ENCODE measurements around the gene RGS3. TPM values are rescaled to one million over a fixed set of nuclear protein-coding genes. Genes with fewer than 3 reads are reported as not detected.

Gene RGS3
- total RNA-seq, 1 donor from 2014 or later = 29.9 TPM

DNA sequence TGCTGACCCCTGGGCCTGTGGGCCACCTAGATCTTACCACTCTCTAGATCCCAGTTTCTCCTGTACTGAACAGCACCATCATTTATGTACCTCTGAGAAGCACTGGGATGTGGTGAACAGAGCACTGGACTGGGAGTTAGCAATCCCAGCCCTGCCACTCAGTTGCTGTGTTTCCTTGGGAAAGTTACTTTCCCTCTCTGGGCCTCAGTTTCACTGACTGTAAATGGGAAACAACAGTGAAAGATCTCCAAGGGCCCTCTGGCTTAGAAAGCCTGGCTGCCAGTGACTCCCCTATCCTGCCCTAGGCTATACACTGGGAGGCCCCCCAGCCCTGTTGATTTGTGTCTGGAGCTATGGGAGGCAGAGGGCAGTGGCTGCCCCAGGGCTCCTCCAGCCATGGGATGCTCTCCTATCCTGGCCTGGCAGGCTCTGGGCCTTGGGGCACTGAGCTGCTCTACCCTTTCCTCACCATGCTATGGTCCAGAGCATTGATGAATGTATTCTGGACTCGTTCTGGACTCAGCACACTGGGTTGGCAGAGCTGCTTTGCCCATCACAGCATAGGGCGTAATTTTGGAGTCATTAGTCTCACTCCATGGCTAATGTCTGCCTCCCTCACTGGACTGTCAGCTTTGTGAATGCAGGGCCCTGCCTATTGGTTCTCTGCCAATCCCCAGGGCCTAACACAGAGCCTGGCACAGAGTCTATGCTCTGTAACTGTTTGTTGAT lies 99.3 kb downstream of the RGS3 start:
- peak overlapping the region; percentile 60 for H3K27ac Mint-ChIP-seq
- peaks cover 11% of the 10 kb centered on the region for H3K27me3 Mint-ChIP-seq
- no peak overlapping the region for H3K4me3 Mint-ChIP-seq
- no peaks in the 10 kb centered on the region for H3K9me3 Mint-ChIP-seq
- no peak for DNase-seq (ENCODE audit: extremely low spot score, unreplicated experiment)
- no peaks in the 10 kb centered on the region for H3K36me3 Mint-ChIP-seq
- TF ChIP-seq, protein P1, sequence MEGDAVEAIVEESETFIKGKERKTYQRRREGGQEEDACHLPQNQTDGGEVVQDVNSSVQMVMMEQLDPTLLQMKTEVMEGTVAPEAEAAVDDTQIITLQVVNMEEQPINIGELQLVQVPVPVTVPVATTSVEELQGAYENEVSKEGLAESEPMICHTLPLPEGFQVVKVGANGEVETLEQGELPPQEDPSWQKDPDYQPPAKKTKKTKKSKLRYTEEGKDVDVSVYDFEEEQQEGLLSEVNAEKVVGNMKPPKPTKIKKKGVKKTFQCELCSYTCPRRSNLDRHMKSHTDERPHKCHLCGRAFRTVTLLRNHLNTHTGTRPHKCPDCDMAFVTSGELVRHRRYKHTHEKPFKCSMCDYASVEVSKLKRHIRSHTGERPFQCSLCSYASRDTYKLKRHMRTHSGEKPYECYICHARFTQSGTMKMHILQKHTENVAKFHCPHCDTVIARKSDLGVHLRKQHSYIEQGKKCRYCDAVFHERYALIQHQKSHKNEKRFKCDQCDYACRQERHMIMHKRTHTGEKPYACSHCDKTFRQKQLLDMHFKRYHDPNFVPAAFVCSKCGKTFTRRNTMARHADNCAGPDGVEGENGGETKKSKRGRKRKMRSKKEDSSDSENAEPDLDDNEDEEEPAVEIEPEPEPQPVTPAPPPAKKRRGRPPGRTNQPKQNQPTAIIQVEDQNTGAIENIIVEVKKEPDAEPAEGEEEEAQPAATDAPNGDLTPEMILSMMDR (conservative IDR thresholded peaks at IDR 0.05) = no peak
- peaks cover 13% of the 10 kb centered on the region for H3K4me1 Mint-ChIP-seq (ENCODE audit: unreplicated experiment)

DNA sequence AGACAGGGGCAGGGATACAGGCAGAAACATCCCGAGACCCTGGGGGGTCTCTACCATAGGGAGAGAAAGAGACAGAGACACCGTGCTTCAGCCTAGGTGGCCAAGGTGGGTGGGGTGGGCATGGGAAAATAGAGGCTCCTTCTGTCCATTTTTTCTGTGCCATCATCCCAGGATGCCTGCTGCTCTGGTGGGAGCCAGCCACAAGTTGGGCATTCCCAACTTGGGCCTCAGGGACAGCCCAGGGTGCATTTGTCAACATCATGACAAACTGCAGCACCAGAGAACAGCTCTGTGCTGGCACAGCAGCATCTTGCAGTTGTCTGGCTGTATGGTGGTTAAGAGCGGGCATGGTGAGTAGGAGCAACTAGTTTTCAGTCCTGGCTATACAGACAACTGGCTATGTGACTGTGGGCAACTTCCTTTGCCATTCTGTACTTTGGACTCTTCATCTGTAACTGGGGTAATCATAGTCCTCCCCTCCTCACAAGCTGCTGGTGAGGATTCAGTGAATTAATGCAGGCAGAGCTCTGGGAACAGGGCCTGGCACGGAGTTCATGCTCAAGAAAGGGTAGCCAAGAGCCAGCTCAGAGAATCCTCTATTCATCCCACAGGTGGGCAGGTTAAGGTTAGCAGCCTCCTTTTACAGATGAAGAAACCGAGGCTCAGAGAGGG lies 100.4 kb downstream of the RGS3 start:
- H3K9me3 Mint-ChIP-seq = no peaks in the 10 kb centered on the region
- TF ChIP-seq, protein P1 (conservative IDR thresholded peaks at IDR 0.05) = no peak
- peaks cover 10% of the 10 kb centered on the region for H3K27me3 Mint-ChIP-seq
- H3K36me3 Mint-ChIP-seq = no peaks in the 10 kb centered on the region
- H3K4me3 Mint-ChIP-seq = no peak overlapping the region
- peak overlapping the region; percentile 60 for H3K27ac Mint-ChIP-seq
- peaks cover 13% of the 10 kb centered on the region for H3K4me1 Mint-ChIP-seq (ENCODE audit: unreplicated experiment)
- no peak for DNase-seq (ENCODE audit: extremely low spot score, unreplicated experiment)

GRCh38 chr9:113564498-113565237 lies 101.1 kb downstream of the RGS3 start:
- no peak for DNase-seq (ENCODE audit: extremely low spot score, unreplicated experiment)
- H3K4me3 Mint-ChIP-seq = peak overlapping the region; percentile 85
- H3K27ac Mint-ChIP-seq = peak overlapping the region; percentile 82
- peaks cover 13% of the 10 kb centered on the region for H3K4me1 Mint-ChIP-seq (ENCODE audit: unreplicated experiment)
- TF ChIP-seq, protein P1 (conservative IDR thresholded peaks at IDR 0.05) = no peak
- no peaks in the 10 kb centered on the region for H3K36me3 Mint-ChIP-seq
- H3K9me3 Mint-ChIP-seq = no peaks in the 10 kb centered on the region
- peaks cover 10% of the 10 kb centered on the region for H3K27me3 Mint-ChIP-seq

- TF ChIP-seq, protein P1 (conservative IDR thresholded peaks at IDR 0.05) = no peak
- DNase-seq (ENCODE audit: extremely low spot score, unreplicated experiment) = no peak
- H3K36me3 Mint-ChIP-seq = no peaks in the 10 kb centered on the region
- no peaks in the 10 kb centered on the region for H3K9me3 Mint-ChIP-seq
- peaks cover 16% of the 10 kb centered on the region for H3K4me1 Mint-ChIP-seq (ENCODE audit: unreplicated experiment)
- peak overlapping the region; percentile 85 for H3K4me3 Mint-ChIP-seq
- H3K27me3 Mint-ChIP-seq = peaks cover 10% of the 10 kb centered on the region
- H3K27ac Mint-ChIP-seq = no peak overlapping the region
Measured at GRCh38 chr9:113566016-113566711, 102.6 kb downstream of the RGS3 start.

DNA sequence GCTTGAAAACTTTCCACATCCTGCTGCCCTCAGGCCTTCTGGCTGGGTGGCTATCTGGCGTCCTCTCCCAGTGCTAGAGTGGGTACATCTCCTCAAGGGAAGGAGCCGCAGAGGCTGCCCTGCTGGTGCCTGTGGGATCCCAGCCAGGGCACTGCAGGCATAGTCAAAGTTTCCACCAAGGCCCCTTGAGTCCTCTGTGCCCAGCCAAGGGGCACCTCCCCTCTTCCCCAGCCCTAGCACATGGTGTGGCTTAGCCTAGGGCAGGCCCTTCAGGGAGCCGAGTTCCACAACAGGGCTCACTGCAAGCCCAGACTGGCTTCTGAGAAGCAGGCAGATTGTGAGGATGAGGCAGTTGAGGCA lies 103.2 kb downstream of the RGS3 start:
- Mint-ChIP-seq H3K4me3 (no peak overlapping the region), H3K9me3 (no peaks in the 10 kb centered on the region)

More for the DNA sequence above, 103.2 kb downstream of the RGS3 start:
- Mint-ChIP-seq H3K4me1 (ENCODE audit: unreplicated experiment) (peaks cover 16% of the 10 kb centered on the region), H3K36me3 (no peaks in the 10 kb centered on the region), H3K27ac (no peak overlapping the region), H3K27me3 (peaks cover 10% of the 10 kb centered on the region)
- DNase-seq (ENCODE audit: extremely low spot score, unreplicated experiment) = no peak
- TF ChIP-seq, protein P1 (conservative IDR thresholded peaks at IDR 0.05) = no peak
